ENCODE results near the gene OR5B12. TPM values are rescaled to one million over a fixed set of nuclear protein-coding genes. Genes with fewer than 3 reads are reported as not detected.

Gene OR5B12
- total and polyA plus RNA-seq, 12 donors = not detected

DNA sequence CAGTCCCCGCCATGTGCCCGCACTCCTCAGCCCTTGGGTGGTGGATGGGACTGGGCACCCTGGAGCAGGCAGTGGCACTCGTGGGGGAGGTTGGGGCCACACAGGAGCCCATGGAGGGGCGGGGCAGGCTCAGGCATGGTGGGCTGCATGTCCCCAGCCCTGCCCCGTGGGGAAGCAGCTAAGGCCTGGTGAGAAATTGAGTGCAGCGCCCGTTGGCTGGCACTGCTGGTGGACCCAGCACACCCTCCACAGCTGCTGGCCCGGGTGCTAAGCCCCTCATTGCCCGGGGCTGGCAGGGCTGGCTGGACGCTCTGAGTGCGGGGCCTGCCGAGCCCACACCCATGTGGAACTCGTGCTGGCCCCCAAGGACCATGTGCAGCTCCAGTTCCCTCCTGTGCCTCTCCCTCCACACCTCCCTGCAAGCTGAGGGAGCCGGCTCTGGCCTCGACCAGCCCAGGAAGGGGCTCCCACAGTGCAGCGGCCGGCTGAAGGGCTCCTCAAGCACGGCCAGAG, 51.4 kb downstream of the OR5B12 start:
- Histone ChIP-seq H3K27ac (no peak overlapping the region), H3K9me3 (replicated peaks in 1 of 3) (no peaks in the 10 kb centered on the region), H3K36me3 (replicated peaks in 1 of 2) (no peaks in the 10 kb centered on the region), H3K4me1 (replicated peaks in 1 of 2) (no peaks in the 10 kb centered on the region), H3K4me3 (no peak overlapping the region), H3K27me3 (no peaks in the 10 kb centered on the region)
- 75 to 87% (median 76%) methylated on average over 6 to 18 of the region's 18 CpGs; no CpG with 5 or more reads in 1 of the 4 donors for WGBS, 4 donors
- intact Hi-C loops (cut with DNase I) = no loop called here
- TF ChIP-seq, protein P1, sequence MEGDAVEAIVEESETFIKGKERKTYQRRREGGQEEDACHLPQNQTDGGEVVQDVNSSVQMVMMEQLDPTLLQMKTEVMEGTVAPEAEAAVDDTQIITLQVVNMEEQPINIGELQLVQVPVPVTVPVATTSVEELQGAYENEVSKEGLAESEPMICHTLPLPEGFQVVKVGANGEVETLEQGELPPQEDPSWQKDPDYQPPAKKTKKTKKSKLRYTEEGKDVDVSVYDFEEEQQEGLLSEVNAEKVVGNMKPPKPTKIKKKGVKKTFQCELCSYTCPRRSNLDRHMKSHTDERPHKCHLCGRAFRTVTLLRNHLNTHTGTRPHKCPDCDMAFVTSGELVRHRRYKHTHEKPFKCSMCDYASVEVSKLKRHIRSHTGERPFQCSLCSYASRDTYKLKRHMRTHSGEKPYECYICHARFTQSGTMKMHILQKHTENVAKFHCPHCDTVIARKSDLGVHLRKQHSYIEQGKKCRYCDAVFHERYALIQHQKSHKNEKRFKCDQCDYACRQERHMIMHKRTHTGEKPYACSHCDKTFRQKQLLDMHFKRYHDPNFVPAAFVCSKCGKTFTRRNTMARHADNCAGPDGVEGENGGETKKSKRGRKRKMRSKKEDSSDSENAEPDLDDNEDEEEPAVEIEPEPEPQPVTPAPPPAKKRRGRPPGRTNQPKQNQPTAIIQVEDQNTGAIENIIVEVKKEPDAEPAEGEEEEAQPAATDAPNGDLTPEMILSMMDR (IDR thresholded peaks at IDR 0.05) = no peak
- no peak for TF ChIP-seq POLR2A (IDR thresholded peaks at IDR 0.05)
- no peak for DNase-seq

Other genes starting within 250 kb of the OR5B12 start
- not detected for gene OR1S2, start 238.1 kb downstream of the OR5B12 start, total RNA-seq
- not detected for gene OR1S2, start 238.1 kb downstream of the OR5B12 start, polyA plus RNA-seq
- not detected for gene OR1S1, start 229.5 kb downstream of the OR5B12 start, total RNA-seq
- gene OR1S1, start 229.5 kb downstream of the OR5B12 start, polyA plus RNA-seq = not detected
- not detected for gene OR10Q1, start 213.3 kb downstream of the OR5B12 start, total RNA-seq
- not detected for gene OR10Q1, start 213.3 kb downstream of the OR5B12 start, polyA plus RNA-seq
- gene OR10W1, start 174.0 kb downstream of the OR5B12 start, total RNA-seq = not detected
- gene OR10W1, start 174.0 kb downstream of the OR5B12 start, polyA plus RNA-seq = not detected
- gene OR5B17, start 83.2 kb downstream of the OR5B12 start, total RNA-seq = not detected
- gene OR5B17, start 83.2 kb downstream of the OR5B12 start, polyA plus RNA-seq = not detected
- not detected for gene OR5B3, start 35.4 kb downstream of the OR5B12 start, total RNA-seq
- gene OR5B3, start 35.4 kb downstream of the OR5B12 start, polyA plus RNA-seq = not detected
- not detected for gene OR5B2, start 14.1 kb downstream of the OR5B12 start, total RNA-seq
- gene OR5B2, start 14.1 kb downstream of the OR5B12 start, polyA plus RNA-seq = not detected
- gene OR5B21, start 65.9 kb upstream of the OR5B12 start, total RNA-seq = not detected
- not detected for gene OR5B21, start 65.9 kb upstream of the OR5B12 start, polyA plus RNA-seq
- gene LPXN, start 133.6 kb upstream of the OR5B12 start, total RNA-seq = 10 to 100 TPM in 4 of 9 donors, 1 to 10 TPM in 5; 3.1 to 15.1 (median 9.7) TPM
- gene LPXN, start 133.6 kb upstream of the OR5B12 start, polyA plus RNA-seq = 10 to 100 TPM in 2 of 3 donors, 1 to 10 TPM in 1; 9.5 to 24.5 (median 11.3) TPM
- gene ZFP91, start 136.8 kb upstream of the OR5B12 start, total RNA-seq = 10 to 100 TPM; 39.4 to 54.2 (median 50.2) TPM
- gene ZFP91, start 136.8 kb upstream of the OR5B12 start, polyA plus RNA-seq = 10 to 100 TPM in 2 of 3 donors, 1 to 10 TPM in 1; 6.6 to 58.1 (median 13.8) TPM
- 1 to 10 TPM in 4 of 9 donors, under 1 TPM in 5; 0.39 to 3.0 (median 0.85) TPM for gene CNTF, start 180.4 kb upstream of the OR5B12 start, total RNA-seq
- 1 to 10 TPM in 1 of 3 donors, under 1 TPM in 2; 0.16 to 1.1 (median 0.24) TPM for gene CNTF, start 180.4 kb upstream of the OR5B12 start, polyA plus RNA-seq